ENCODE data around the gene DAZAP1. TPM values are rescaled to one million over a fixed set of nuclear protein-coding genes. Genes with fewer than 3 reads are reported as not detected.

DAZAP1 gene
- total RNA-seq, 1 experiment from 2014 or later: 229 TPM

DNA sequence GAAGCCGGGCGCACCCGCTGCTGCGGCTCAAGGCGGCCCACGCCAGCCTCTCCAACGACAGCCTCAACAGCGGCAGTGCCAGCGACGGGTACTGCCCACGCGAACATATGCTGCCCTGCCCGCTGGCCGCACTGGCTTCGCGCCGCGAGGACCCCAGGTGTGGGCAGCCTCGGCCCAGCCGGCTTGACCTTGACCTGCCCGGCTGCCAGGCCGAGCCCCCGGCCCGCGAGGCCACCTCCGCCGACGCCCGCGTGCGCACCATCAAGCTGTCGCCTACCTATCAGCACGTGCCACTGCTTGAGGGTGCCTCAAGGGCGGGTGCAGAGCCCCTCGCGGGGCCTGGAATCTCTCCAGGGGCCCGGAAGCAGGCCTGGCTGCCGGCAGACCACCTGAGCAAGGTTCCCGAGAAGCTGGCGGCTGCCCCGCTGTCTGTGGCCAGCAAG lies 58.7 kb downstream of the DAZAP1 start:
- Histone ChIP-seq H3K27me3 (replicated peaks; ENCODE audit: insufficient read depth, low read depth, low read length, poor library complexity) (peaks cover 52% of the 10 kb centered on the region), H3K4me3 (ENCODE audit: low read depth, low read length, poor library complexity, severe bottlenecking) (no peak overlapping the region), H3K36me3 (ENCODE audit: insufficient read depth, low read length, poor library complexity, severe bottlenecking) (no peaks in the 10 kb centered on the region), H3K4me1 (ENCODE audit: insufficient read depth, low read length, poor library complexity, severe bottlenecking) (peaks cover 17% of the 10 kb centered on the region), H3K9me3 (ENCODE audit: low read depth, low read length, poor library complexity, severe bottlenecking) (no peaks in the 10 kb centered on the region), H3K27ac (ENCODE audit: low read depth, low read length, poor library complexity, severe bottlenecking) (no peak overlapping the region)
- BruUV-seq (replicated peaks): no TSS peak
- intact Hi-C loops (cut with micrococcal nuclease; ENCODE audit: unreplicated experiment): no loop called here
- ChIA-PET CTCF (interaction anchor here (1.4 kb wide), 1 partner anchor 360 kb away, joined by 4 read pairs; no protein-coding TSS in a partner anchor), POLR2A (ENCODE audit: low non-redundant PET) (no interaction called here)
- DNase-seq (ENCODE audit: low spot score): no peak
- no peak for TF ChIP-seq EZH2 (IDR thresholded peaks at IDR 0.05; ENCODE audit: borderline replicate concordance, low read depth, low read length, poor library complexity, severe bottlenecking)
- TF ChIP-seq, protein P1, sequence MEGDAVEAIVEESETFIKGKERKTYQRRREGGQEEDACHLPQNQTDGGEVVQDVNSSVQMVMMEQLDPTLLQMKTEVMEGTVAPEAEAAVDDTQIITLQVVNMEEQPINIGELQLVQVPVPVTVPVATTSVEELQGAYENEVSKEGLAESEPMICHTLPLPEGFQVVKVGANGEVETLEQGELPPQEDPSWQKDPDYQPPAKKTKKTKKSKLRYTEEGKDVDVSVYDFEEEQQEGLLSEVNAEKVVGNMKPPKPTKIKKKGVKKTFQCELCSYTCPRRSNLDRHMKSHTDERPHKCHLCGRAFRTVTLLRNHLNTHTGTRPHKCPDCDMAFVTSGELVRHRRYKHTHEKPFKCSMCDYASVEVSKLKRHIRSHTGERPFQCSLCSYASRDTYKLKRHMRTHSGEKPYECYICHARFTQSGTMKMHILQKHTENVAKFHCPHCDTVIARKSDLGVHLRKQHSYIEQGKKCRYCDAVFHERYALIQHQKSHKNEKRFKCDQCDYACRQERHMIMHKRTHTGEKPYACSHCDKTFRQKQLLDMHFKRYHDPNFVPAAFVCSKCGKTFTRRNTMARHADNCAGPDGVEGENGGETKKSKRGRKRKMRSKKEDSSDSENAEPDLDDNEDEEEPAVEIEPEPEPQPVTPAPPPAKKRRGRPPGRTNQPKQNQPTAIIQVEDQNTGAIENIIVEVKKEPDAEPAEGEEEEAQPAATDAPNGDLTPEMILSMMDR (conservative IDR thresholded peaks at IDR 0.05; ENCODE audit: low read depth, low read length): no peak

- TF ChIP-seq EZH2 (IDR thresholded peaks at IDR 0.05; ENCODE audit: borderline replicate concordance, low read depth, low read length, poor library complexity, severe bottlenecking): no peak
- TF ChIP-seq, protein P1 (conservative IDR thresholded peaks at IDR 0.05; ENCODE audit: low read depth, low read length): no peak
- no peaks in the 10 kb centered on the region for H3K9me3 ChIP-seq (ENCODE audit: low read depth, low read length, poor library complexity, severe bottlenecking)
- no peak overlapping the region for H3K27ac ChIP-seq (ENCODE audit: low read depth, low read length, poor library complexity, severe bottlenecking)
- BruUV-seq (replicated peaks): no TSS peak
- CTCF ChIA-PET: interaction anchor here (1.4 kb wide), 1 partner anchor 360 kb away, joined by 4 read pairs; no protein-coding TSS in a partner anchor
- H3K27me3 ChIP-seq (replicated peaks; ENCODE audit: insufficient read depth, low read depth, low read length, poor library complexity): peaks cover 58% of the 10 kb centered on the region
- DNase-seq (ENCODE audit: low spot score): no peak
- POLR2A ChIA-PET (ENCODE audit: low non-redundant PET): no interaction called here
- peaks cover 23% of the 10 kb centered on the region for H3K4me1 ChIP-seq (ENCODE audit: insufficient read depth, low read length, poor library complexity, severe bottlenecking)
- H3K36me3 ChIP-seq (ENCODE audit: insufficient read depth, low read length, poor library complexity, severe bottlenecking): no peaks in the 10 kb centered on the region
- intact Hi-C loops (cut with micrococcal nuclease; ENCODE audit: unreplicated experiment): no loop called here
- H3K4me3 ChIP-seq (ENCODE audit: low read depth, low read length, poor library complexity, severe bottlenecking): no peak overlapping the region
These were observed 59.3 kb downstream of the DAZAP1 start for GRCh38 chr19:1466461-1467214.

DNA sequence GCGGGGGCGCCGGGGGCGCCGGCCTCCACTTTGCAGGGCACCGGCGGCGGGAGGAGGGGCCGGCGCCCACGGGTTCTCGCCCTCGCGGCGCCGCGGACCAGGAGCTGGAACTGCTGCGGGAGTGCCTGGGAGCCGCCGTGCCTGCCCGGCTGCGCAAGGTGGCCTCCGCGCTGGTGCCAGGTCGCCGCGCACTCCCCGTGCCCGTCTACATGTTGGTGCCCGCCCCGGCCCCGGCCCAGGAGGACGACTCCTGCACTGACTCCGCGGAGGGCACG lies 59.8 kb downstream of the DAZAP1 start:
- H3K4me3 ChIP-seq (ENCODE audit: low read depth, low read length, poor library complexity, severe bottlenecking): no peak overlapping the region
- ChIA-PET POLR2A (ENCODE audit: low non-redundant PET) (no interaction called here), CTCF (interaction anchor here (1.4 kb wide), 1 partner anchor 359 kb away, joined by 4 read pairs; no protein-coding TSS in a partner anchor)
- TF ChIP-seq, protein P1 (conservative IDR thresholded peaks at IDR 0.05; ENCODE audit: low read depth, low read length): no peak
- TF ChIP-seq EZH2 (IDR thresholded peaks at IDR 0.05; ENCODE audit: borderline replicate concordance, low read depth, low read length, poor library complexity, severe bottlenecking): no peak
- no peaks in the 10 kb centered on the region for H3K36me3 ChIP-seq (ENCODE audit: insufficient read depth, low read length, poor library complexity, severe bottlenecking)
- no peak overlapping the region for H3K27ac ChIP-seq (ENCODE audit: low read depth, low read length, poor library complexity, severe bottlenecking)
- no peaks in the 10 kb centered on the region for H3K9me3 ChIP-seq (ENCODE audit: low read depth, low read length, poor library complexity, severe bottlenecking)
- intact Hi-C loops (cut with micrococcal nuclease; ENCODE audit: unreplicated experiment): no loop called here
- peaks cover 24% of the 10 kb centered on the region for H3K4me1 ChIP-seq (ENCODE audit: insufficient read depth, low read length, poor library complexity, severe bottlenecking)
- peaks cover 63% of the 10 kb centered on the region for H3K27me3 ChIP-seq (replicated peaks; ENCODE audit: insufficient read depth, low read depth, low read length, poor library complexity)
- BruUV-seq (replicated peaks): no TSS peak
- no peak for DNase-seq (ENCODE audit: low spot score)
